Limb (tissue), 2 donors: ENCODE results near the gene NRCAM.
A peak's percentile ranks its signal among the peaks of the same experiment; 100 is the strongest.
"Not testable (repeated sequence)": the region's sequence is repeated elsewhere in the genome, so short reads cannot be mapped to it uniquely, and the experiment has no call there.

Experiments used
- DNase-seq, 2 donors: peaks; one replicate each; pipeline ENCODE4 v3.0.0-alpha.2; 2016; ENCODE audit errors: extremely low spot score in 2 of 2

NRCAM gene

GRCh38 chr7:108284349-108285002, 171.8 kb downstream of the NRCAM start:
- no peak for DNase-seq

DNA sequence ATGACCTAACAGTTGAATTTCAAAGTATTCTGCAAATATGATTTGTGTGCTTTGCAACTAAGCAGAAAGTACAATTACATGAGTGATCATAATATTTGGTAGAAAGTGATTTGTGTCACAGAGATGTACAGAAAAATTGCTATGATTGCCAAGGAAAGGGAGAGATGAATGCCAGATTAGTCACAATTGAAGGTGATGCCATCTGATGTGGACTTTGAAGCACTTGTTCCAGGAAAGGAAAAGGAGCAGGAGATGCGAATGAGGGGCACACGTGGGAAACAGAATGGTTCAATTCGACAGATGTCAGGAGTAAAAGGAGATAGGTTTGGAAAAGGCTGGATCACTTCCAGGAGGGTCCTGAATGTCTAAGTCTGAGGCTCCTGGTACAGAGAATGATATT, 173.0 kb downstream of the NRCAM start:
- no peak for DNase-seq

DNA sequence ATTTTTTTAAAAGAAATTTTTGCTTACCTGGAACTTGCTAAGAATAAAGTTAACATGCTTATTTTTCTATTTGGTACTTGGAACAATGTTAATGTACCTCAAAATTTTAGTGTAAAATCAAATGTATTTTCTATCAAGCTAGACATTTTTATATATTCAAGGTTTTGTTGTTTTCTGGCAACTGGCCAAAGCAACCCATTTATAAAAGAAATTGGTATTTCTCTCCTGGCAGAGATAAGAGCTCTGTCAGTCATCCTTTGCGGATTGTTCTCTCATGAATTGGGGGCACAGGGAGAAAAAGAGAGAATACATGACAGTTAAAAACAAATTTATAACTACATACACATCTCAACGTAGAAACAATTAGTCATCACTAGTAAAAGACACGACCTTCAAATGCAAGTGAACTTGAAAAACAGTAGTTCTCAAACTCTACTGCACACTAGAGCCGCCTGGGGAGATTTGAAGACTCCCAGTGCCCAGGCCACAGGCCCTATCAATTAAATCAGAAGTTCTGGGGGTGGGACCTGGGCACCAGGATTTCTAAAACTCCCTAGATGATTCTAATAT, 173.7 kb downstream of the NRCAM start:
- DNase-seq, result no peak

DNA sequence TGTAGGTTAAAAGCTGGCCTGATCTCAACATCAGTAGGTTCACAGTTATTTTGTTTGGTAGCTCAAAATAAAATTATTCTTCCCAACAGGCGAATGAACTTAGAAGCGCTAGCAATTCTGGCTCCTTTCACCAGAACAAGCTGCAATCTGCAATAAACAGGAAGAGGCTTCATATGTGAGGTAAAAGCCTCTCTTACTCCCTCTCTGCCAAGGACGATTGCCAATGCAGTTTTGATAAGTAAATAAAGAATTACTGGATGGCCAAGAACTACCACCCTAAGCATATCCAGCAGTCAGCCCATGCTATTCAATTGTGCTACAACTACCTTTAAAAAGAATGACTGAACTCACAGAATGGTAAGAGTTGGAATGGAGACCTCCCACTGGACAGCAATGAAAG, 176.1 kb downstream of the NRCAM start:
- DNase-seq, result no peak

GRCh38 chr7:108278776-108279175, 177.5 kb downstream of the NRCAM start:
- DNase-seq, result no peak

DNA sequence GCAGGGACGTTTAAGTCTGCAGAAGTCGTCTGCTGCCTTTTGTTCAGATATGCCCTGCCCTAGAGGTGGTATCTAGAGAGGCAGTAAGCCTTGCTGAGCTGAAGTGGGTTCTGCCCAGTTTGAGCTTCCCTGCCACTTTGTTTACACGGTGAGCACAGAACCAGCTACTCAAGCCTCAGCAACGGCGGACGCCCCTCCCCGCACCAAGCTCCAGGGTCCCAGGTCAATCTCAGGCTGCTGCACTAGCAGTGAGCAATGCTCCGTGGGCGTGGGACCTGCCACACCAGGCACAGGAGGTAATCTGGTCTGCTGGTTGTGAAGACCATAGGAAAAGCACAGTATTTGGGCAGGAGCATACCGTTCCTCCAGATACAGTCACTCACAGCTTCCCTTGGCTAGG, 178.0 kb downstream of the NRCAM start:
- DNase-seq, result no peak

- DNase-seq, result not testable (repeated sequence)
Observed at GRCh38 chr7:108274447-108274846, 181.8 kb downstream of the NRCAM start.

GRCh38 chr7:108272891-108273290, 183.3 kb downstream of the NRCAM start:
- not testable (repeated sequence) for DNase-seq

DNA sequence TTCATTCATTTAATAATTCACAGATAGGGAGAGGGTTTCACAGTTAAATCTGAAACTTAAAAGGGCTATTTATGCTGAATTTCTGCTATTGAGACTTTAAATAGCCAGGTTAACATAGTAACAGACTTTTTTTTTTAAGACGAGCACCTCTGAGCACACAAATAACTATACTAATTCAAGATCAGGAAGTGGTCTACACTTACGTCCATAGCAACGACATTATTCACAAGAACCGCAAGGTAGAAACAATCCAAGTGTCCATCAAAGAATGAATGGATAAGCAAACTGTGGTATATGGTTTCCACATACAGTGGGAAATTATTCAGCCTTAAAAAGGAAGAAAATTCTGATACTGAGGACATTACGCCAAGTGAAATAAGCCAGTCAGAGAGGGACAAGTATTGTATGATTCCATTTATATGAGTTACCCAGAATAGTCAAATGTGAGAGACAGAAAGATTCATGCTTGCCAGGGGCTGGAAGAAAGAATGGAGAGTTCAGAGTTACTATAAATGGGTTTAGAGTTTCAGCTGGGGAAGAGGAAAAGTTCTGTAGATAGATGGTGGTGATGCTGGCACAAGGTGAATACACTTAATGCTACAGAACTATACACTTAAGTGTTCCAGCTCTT, 185.7 kb downstream of the NRCAM start:
- no peak for DNase-seq

DNA sequence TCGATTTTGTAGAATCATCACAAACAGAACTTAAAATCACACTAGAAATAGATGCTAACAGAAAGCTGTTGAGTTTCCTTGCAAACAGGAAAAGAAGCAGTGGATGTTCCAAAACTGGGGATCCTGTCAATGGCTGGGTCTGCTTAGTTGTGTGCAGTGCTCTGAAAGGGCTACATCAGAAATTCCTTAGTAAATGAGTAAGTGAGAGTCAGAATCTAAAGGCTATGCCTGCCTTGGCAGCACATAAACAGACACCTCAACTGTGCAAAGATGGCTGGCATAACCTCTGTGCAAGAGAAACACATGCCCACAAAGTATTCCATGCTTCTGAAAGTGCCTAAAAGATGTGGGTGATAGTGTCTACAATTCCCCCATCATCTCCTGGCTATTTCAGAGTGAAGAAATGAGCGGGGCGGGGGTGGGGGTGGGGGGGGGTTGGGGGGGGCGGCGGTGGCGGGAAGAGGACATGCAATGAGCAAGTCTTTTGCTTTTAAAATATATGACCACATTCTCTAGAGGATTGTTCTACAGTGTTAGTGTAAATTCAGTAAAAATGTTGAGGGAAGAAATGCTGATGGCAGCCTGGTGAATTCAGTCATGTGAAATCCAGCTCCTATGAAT, 187.9 kb downstream of the NRCAM start:
- DNase-seq, result no peak

DNA sequence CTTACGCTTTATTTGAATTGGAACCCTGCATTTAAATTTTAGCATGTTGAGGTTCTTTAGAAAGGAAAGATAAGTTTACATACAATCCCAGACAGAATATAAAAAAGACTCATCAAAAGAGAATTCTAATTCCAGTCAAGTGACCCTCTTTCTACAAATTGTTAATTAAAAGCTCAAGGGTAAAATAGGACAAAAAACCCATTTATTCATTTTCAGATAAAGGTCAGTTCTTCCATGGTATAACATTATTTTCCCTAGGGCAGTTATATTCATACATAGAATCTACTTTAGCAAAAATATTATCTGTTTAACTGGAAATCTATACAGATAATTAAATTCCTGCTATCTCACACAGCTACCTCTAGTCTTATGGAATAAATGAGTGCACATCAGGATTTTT, 188.6 kb downstream of the NRCAM start:
- DNase-seq, result no peak

DNA sequence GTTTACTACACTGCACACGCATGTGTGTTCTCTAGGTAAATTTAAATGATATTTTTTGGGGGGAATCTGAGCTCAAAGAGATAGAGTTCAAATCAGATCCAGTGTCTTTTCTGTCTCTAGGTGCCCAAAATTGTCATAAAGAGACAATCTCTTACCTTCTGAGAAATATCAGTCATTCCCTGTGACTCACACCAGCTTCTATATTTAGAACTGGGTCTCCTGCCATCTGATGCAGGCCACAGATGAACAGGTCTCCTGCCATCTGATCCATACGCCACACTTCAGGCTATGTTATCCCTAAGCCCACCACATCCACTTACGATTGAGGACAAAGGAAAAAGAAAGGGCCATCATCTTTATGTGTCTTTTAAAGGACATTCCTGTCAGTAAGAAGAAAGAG, 189.7 kb downstream of the NRCAM start:
- DNase-seq, result no peak

- DNase-seq, result no peak
Observed at GRCh38 chr7:108266035-108266434, 190.2 kb downstream of the NRCAM start.

DNA sequence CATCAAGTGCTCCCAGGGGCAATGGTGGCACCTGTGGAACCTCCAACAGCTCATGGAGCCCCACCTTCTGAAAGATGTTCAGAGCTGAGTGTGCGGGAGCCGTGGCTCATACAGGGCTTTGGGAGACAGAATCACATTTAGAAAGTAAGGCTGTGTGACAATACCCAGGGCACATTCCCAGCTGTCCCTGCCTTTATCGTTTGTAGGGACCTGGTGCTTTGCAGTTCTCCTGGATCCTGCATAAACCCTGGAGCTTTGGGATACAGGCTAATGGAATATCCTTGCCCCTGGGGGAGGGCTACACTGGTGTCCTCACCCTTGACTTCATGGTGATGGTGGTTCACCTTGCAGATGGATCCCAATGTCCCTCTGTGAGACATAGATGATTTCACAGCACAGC, 191.2 kb downstream of the NRCAM start:
- no peak for DNase-seq

DNA sequence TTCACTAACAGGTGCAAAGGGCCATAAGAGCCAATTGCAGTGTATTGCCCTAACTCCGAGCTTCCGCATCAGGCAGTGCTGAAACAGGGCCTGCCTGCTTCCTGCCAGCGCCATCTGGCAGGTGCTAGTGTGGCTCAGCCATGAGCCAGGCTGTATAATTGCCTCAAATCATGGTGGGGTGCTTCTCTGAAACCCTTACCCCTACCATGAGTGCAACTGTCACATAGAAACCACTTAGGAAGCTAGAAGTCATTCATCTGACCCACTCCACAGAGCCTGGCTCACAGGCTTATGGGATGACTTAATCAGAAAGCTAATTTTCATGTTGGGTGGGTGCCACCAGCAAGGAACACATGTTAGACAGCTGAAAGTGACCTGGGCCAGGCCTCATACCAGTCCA, 192.8 kb downstream of the NRCAM start:
- peak in 1 of 2 donors; percentile 29 for DNase-seq

GRCh38 chr7:108261560-108262255, 194.5 kb downstream of the NRCAM start:
- no peak for DNase-seq

GRCh38 chr7:108259447-108259846, 196.8 kb downstream of the NRCAM start:
- DNase-seq, result not testable (repeated sequence)

- no peak for DNase-seq
Observed at GRCh38 chr7:108257954-108258353, 198.3 kb downstream of the NRCAM start.

DNA sequence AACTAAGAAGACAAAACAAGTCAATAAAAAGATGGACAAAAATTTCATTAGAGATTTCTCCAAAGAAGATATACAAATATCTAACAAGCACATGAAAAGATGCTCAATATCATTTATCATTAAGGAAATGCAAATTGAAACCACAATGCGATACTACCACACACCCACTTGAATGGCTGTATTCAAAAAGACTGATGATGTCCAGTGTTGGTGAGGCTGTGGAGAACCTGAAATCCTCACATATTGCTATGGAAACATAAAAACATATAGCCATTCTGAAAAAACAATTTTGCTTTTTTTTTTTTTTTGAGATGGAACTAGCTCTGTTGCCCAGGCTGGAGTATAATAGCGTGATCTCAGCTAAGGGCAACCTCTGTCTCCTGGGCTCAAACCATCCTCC, 202.0 kb downstream of the NRCAM start:
- DNase-seq, result no peak

DNA sequence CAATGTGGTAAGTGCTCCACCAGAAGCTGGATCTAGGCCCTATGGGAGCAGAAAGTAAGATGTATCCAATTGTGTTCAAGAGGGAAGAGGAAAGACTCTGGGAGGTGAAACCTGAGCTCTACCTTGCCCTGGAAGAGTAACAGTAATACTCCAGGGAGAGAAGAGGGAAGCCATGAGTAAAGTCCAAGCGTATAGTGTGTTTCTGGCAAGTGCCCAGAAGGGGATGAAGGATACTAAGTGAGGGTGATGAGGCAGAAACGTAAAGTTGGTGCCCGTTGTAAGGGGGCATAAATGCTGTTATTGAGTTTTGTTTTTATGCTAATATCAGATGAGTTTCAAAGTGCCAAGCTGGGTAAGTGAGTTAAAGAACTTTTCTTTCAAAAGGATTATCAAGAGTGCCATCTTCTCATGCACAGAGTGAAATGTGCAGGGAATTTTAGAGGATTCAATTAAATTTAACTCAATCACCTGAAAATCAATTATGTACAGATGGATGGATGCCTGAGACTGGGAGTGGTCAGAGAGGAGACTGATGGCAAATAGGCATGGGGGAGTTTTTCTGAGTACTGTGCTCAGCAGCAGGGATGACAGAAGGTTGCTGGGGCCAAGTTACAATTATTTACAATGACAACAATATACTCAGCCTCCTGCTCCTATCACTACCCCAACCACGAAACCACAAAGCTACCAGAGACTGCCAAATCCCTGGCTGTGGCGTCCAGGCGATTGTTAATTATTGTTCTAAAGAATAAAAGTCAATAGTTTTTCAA, 202.8 kb downstream of the NRCAM start:
- no peak for DNase-seq

- DNase-seq, result no peak
Observed at GRCh38 chr7:108252177-108252576, 204.1 kb downstream of the NRCAM start.
